Ovary (tissue), 9 donors: Measurements from ENCODE around the gene FCHSD1. TPM values are rescaled to one million over a fixed set of nuclear protein-coding genes. Genes with fewer than 3 reads are reported as not detected.

Experiments
- DNase-seq, 5 donors: peaks; one replicate each; pipeline ENCODE4 v3.0.0-alpha.2; 2019 to 2020
- H3K27ac ChIP-seq, 2 donors: fragments of 200-600 bp; one replicate each; pipeline versions ENCODE4 v1.5.1 to v1.8.0; 2019 to 2022
- H3K27me3 ChIP-seq: fragments of 200-600 bp; one replicate; pipeline ENCODE4 v1.8.0; 2022
- H3K36me3 ChIP-seq: fragments of 200-600 bp; sonication (generic); one replicate; pipeline ENCODE4 v1.5.1; 2019
- H3K4me1 ChIP-seq: one replicate; pipeline ENCODE4 v1.8.1; 2013; ENCODE audit warnings: mild to moderate bottlenecking, moderate library complexity; ENCODE audit not compliant: insufficient read depth
- H3K4me3 ChIP-seq: fragments of 200-600 bp; sonication (generic); one replicate; pipeline ENCODE4 v1.5.1; 2017
- H3K9me3 ChIP-seq, 2 donors: fragments of 200-600 bp in 1 of 2; sonication (generic) in 1 of 2; one replicate each; pipeline versions ENCODE4 v1.5.1 to v1.8.1; 2013 to 2019; ENCODE audit warnings: mild to moderate bottlenecking in 1 of 2, moderate library complexity in 1 of 2
- CTCF ChIP-seq, 3 donors: fragments of 450-650 bp in 2 of 3; fragments of 200-600 bp in 1 of 3; IDR thresholded peaks; one replicate each; pipeline versions ENCODE4 v1.5.1 to v1.8.0; 2016 to 2022; ENCODE audit warnings: antibody characterized with exemption in 3 of 3, mild to moderate bottlenecking in 1 of 3
- EP300 ChIP-seq: sonication (generic); formaldehyde crosslinking; IDR thresholded peaks from one replicate; pipeline ENCODE4 v1.6.1; 2017; ENCODE audit warnings: antibody characterized with exemption
- POLR2A ChIP-seq: fragments of 450-650 bp; IDR thresholded peaks from one replicate; pipeline ENCODE4 v1.6.1; 2017; ENCODE audit warnings: antibody characterized with exemption, mild to moderate bottlenecking, moderate library complexity
- WGBS, 3 donors: extraction: QIAGEN DNeasy Blood & Tissue Kit in 1 of 3; methylation state at CpG; one replicate each; pipeline versions ENCODE4 v1.1.5 to v1.1.7; 2013 to 2017; 5-methylcytosine and 5-hydroxymethylcytosine counted together
- intact Hi-C, 4 donors: fragments of 100-400 bp; cut with DNase I; formaldehyde crosslinking; loops; one replicate each; pipeline versions ENCODE4 v1.11.0 to v1.15.1; 2022 to 2023
- polyA plus RNA-seq, 2 donors: library from polyadenylated mRNA; stranded (reverse); fragments of 200-250 nt in 1 of 2; fragments of 350-450 nt in 1 of 2; fragmentation: Illumina TruSeq in 1 of 2; extraction: RNeasy Lipid Tissue Mini Kit (QIAGEN cat#74804) in 1 of 2; gene quantifications; one replicate each; pipeline ENCODE4 v1.2.3, GENCODE V29; 2013 to 2014
- total RNA-seq, 7 donors: library from RNA; depleted of rRNA in 2 of 7; stranded (reverse); fragments of >200 nt in 2 of 7; fragmentation: NEBNext Ultra II Directional in 3 of 7; extraction: Animal tissue kit (Norgen Biotek cat#: 25700) in 3 of 7; gene quantifications; one replicate each; pipeline versions ENCODE4 v1.1.0 to v1.2.4, GENCODE V29; 2016 to 2023
- donor health status: DM: no; HTN: no; CAD: no; lungs with moderate emphysema.
- donor health status: DM: no; HTN: no; CAD: no.
- donor health status: Bipolar disorder and iron deficiency.
- donor health status: DM: yes; HTN: yes; CAD: no.
- donor health status: DM: no; HTN: no; CAD: no.
- donor health status: DM: yes; HTN: yes; CAD: no.

The FCHSD1 gene
- total and polyA plus RNA-seq, 9 donors: 10.4 to 35.2 (median 23.9) TPM

GRCh38 chr5:141649972-141650371 is 1.2 kb downstream of the FCHSD1 start:
- no peak for DNase-seq
- TF ChIP-seq POLR2A (no peak), EP300 (no peak), CTCF (IDR thresholded peaks at IDR 0.05) (no peak)
- intact Hi-C loops: no loop called here
- Histone ChIP-seq H3K9me3 (no peaks in the 10 kb centered on the region), H3K4me1 (peaks cover 5% of the 10 kb centered on the region), H3K27ac (no peak overlapping the region), H3K36me3 (no peaks in the 10 kb centered on the region), H3K27me3 (no peaks in the 10 kb centered on the region), H3K4me3 (no peak overlapping the region)

GRCh38 chr5:141649056-141649688 is 2.0 kb downstream of the FCHSD1 start:
- Histone ChIP-seq H3K9me3 (no peaks in the 10 kb centered on the region), H3K4me1 (peaks cover 5% of the 10 kb centered on the region), H3K4me3 (no peak overlapping the region), H3K27me3 (no peaks in the 10 kb centered on the region), H3K36me3 (no peaks in the 10 kb centered on the region), H3K27ac (no peak overlapping the region)
- peak in 3 of 5 donors; percentile 47 to 56 (median 48) for DNase-seq
- no peak for TF ChIP-seq CTCF (IDR thresholded peaks at IDR 0.05)
- no peak for TF ChIP-seq EP300
- no peak for TF ChIP-seq POLR2A
- intact Hi-C loops: no loop called here
- 90 to 92% (median 91%) methylated on average over 17 of the region's 17 CpGs for WGBS, 3 donors

GRCh38 chr5:141647851-141648250 is 3.4 kb downstream of the FCHSD1 start:
- Histone ChIP-seq H3K4me1 (peaks cover 5% of the 10 kb centered on the region), H3K9me3 (no peaks in the 10 kb centered on the region), H3K27me3 (no peaks in the 10 kb centered on the region), H3K27ac (no peak overlapping the region), H3K36me3 (no peaks in the 10 kb centered on the region), H3K4me3 (no peak overlapping the region)
- intact Hi-C loops: no loop called here
- WGBS, 3 donors: 66 to 94% (median 85%) methylated on average over 3 of the region's 3 CpGs
- DNase-seq: no peak
- TF ChIP-seq EP300 (no peak), POLR2A (no peak), CTCF (IDR thresholded peaks at IDR 0.05) (no peak)

- Histone ChIP-seq H3K27me3 (no peaks in the 10 kb centered on the region), H3K36me3 (no peaks in the 10 kb centered on the region), H3K9me3 (no peaks in the 10 kb centered on the region), H3K4me1 (peaks cover 5% of the 10 kb centered on the region), H3K4me3 (no peak overlapping the region), H3K27ac (no peak overlapping the region)
- TF ChIP-seq POLR2A (no peak), CTCF (IDR thresholded peaks at IDR 0.05) (no peak), EP300 (no peak)
- no peak for DNase-seq
- 82 to 90% (median 85%) methylated on average over 5 of the region's 5 CpGs for WGBS, 3 donors
- intact Hi-C loops: no loop called here
These were observed 4.0 kb downstream of the FCHSD1 start for GRCh38 chr5:141647242-141647641.
